ENCODE results near the gene ZNF710.
A peak's percentile ranks its signal among the peaks of the same experiment; 100 is the strongest.
"Not testable (repeated sequence)": the region's sequence is repeated elsewhere in the genome, so short reads cannot be mapped to it uniquely, and the experiment has no call there.

Gene ZNF710

GRCh38 chr15:90062973-90063769, 62.0 kb downstream of the ZNF710 start:
- DNase-seq = no peak

- DNase-seq = peak; percentile 59
Observed at GRCh38 chr15:90063770-90064247, 62.7 kb downstream of the ZNF710 start.

GRCh38 chr15:90064911-90065681, 64.0 kb downstream of the ZNF710 start:
- DNase-seq = no peak

GRCh38 chr15:90065682-90066049, 64.5 kb downstream of the ZNF710 start:
- no peak for DNase-seq

GRCh38 chr15:90067181-90067952, 66.2 kb downstream of the ZNF710 start:
- no peak for DNase-seq

- DNase-seq = no peak
Observed at GRCh38 chr15:90067953-90068606, 67.0 kb downstream of the ZNF710 start.

- not testable (repeated sequence) for DNase-seq
Observed at GRCh38 chr15:90070623-90071022, 69.5 kb downstream of the ZNF710 start.

GRCh38 chr15:90071220-90071807, 70.2 kb downstream of the ZNF710 start:
- DNase-seq = peak; percentile 67

- DNase-seq = no peak
Observed at GRCh38 chr15:90072978-90073640, 72.0 kb downstream of the ZNF710 start.

GRCh38 chr15:90074023-90074422, 72.9 kb downstream of the ZNF710 start:
- DNase-seq = no peak

- peak; percentile 67 for DNase-seq
Observed at GRCh38 chr15:90074916-90075315, 73.8 kb downstream of the ZNF710 start.

GRCh38 chr15:90075420-90076289, 74.5 kb downstream of the ZNF710 start:
- DNase-seq = peak; percentile 95

GRCh38 chr15:90076716-90077115, 75.6 kb downstream of the ZNF710 start:
- DNase-seq = peak; percentile 86

GRCh38 chr15:90078965-90079364, 77.8 kb downstream of the ZNF710 start:
- no peak for DNase-seq

GRCh38 chr15:90079619-90080457, 78.7 kb downstream of the ZNF710 start:
- DNase-seq = no peak

- DNase-seq = no peak
Observed at GRCh38 chr15:90080458-90080755, 79.3 kb downstream of the ZNF710 start.

- DNase-seq = no peak
Observed at GRCh38 chr15:90080818-90081393, 79.8 kb downstream of the ZNF710 start.

GRCh38 chr15:90082140-90082715, 81.1 kb downstream of the ZNF710 start:
- DNase-seq = no peak

GRCh38 chr15:90083419-90083818, 82.3 kb downstream of the ZNF710 start:
- no peak for DNase-seq

Measured in islet precursor cell (in vitro differentiated cells).